ENCODE results near the gene SHC1. TPM values are rescaled to one million over a fixed set of nuclear protein-coding genes. Genes with fewer than 3 reads are reported as not detected.
"Not testable (repeated sequence)": the region's sequence is repeated elsewhere in the genome, so short reads cannot be mapped to it uniquely, and the experiment has no call there.

The SHC1 gene
- polyA plus RNA-seq, 1 donor: 67.4 TPM

DNA sequence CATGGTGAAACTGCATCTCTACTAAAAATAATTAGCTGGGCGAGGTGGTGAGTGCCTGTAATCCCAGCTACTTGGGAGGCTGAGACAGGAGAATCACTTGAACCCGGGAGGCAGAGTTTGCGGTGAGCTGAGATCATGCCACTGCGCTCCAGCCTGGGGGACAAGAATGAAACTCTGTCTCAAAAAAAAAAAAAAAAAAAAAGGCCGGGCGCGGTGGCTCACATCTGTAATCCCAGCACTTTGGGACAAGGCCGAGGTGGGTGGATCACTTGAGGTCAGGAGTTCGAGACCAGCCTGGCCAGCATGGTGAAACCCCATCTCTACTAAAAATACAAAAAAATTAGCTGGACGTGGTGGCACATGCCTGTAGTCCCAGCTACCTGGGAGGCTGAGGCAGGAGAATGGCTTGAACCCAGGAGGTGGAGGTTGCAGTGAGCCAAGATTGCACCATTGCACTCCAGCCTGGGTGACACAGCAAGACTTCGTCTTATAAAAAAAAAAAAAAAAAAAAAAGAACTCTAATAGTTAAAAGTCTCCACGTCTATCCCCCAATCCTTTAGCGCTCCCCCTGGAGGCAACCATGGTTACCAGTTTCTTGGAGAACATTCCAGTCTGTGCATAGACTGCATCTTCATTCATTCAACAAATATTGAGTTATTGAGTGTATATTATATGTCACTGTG is 24.9 kb upstream of the SHC1 start:
- DNase-seq (ENCODE audit: low read depth): not testable (repeated sequence)

DNA sequence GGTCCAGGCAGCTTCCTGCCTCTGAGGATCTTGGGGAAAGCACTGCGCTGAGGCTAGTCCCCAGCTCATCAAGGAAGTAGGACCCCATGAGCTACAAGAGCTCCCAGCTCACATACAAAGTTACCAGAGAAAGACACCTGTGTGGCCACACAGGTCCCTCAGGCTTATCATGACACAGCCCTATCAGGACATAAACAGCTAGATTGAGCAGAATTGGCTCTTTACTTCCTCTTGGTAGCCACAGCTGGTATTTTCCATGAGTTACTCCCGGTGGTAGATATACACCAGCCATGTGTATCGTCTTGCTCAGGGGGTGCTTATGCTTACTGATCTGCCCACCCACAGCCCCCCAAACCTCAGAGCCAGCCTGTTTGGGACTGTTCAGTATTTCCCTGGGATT is 24.0 kb upstream of the SHC1 start:
- DNase-seq (ENCODE audit: low read depth): no peak

DNA sequence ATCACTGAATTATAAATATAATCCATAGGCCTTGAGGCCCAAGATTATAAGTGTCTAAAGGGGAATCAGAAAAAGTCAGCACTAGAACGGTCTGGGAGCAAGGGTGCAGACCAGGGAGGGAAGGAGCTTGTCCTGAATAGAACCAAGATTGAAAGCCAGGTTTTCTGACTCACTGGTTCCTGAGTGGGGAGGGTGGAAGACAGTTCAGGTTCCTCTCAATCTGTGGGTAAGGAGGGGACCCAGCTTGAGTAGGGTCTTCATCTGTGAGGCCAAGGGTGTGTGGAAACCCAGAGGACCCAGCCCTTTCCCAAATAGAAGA is 23.7 kb upstream of the SHC1 start:
- DNase-seq (ENCODE audit: low read depth): no peak

DNA sequence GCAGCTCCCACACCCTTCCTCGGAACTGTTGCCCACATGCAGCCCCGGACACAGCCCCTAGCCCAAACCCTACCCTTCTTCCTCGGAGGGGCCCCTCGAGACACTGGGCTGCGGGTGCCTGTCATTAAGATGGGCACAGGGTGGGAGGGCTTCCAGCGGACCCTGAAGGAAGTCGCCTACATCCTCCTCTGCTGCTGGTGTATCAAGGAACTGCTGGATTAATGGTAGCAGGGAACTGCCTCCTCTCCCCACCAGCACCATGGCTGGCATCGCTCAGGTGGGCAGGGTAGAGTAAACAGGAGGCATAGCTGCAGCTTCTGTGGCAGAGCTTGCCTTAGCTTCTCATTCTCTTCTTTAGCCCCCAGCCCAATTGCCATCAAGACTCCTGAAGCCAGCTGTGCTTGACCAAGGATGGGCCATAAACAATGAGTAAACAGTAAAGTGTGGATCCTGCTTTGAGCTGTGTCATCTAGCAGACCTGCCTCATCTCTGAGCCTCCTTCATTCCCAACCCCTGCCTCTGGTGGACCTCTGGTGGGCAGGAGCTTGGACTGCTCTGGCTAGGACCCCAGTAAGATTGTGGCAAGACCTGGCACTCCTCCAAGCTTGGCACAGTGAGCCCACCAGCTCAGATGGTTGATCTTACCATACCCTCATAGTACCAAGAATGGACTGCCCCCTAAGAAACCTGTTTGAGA is 23.2 kb upstream of the SHC1 start, which contains the start of gene LENEP:
Gene LENEP (plus strand): TSS at position 15 of the 697 bp plus-strand sequence. CDS start 22 bp downstream, at position 37.
- DNase-seq (ENCODE audit: low read depth): no peak

DNA sequence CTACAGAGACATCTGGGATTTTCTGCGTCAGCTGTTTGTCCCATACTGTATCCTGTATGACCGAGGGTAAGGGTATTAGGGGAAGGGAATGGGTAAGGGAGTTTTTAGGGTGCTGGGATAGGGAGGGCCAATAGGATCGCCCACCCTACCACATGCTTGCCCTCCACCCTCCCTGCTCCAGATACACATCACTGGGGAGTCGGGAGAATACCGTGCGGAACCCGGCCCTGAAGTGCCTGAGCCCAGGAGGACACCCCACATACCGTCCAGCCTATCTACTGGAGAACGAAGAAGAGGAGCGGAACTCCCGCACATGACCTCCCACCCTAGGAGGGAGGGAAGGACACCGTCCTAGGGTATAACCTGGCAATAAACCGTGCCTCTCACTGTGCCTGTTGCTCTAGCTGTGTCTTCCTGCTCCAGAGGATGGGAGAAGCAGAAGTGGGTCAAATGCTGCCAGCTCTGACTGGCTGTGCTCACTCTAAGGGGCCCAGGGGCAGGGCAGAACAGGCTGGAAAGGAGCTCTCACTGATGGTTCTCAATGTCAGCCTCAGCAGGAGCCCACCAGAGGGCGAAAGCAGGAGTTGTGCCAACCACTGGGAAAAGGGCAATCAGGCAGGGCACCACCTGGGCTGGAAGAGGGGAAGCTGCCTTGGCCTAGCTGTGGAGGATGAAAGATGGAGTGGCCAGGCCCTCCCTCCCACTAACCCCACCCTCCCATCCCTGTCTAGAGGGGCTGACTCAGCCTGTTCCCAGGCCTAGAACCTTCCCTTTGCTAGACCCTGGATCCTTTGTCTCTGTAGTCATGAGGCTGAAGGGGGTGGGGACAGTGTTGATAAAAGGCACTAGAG is 22.4 kb upstream of the SHC1 start:
- DNase-seq (ENCODE audit: low read depth): no peak

DNA sequence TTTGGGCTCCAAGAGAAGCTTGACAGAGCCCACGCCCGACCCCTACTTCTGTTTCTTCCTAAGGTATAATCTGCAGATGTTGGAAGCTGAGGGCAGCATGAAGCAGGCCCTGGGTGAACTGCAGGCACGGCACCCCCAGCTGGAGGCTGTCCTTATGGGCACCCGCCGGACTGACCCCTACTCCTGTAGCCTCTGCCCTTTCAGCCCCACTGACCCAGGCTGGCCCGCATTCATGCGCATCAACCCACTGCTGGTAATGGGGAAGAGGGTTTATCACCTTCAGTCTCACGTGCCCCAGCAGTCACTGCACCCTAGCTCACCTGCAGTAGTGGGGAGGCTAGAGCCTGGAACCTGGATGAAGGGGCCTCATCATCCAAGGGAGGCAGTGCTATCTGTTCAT is 19.7 kb upstream of the SHC1 start:
- no peak for DNase-seq (ENCODE audit: low read depth)

DNA sequence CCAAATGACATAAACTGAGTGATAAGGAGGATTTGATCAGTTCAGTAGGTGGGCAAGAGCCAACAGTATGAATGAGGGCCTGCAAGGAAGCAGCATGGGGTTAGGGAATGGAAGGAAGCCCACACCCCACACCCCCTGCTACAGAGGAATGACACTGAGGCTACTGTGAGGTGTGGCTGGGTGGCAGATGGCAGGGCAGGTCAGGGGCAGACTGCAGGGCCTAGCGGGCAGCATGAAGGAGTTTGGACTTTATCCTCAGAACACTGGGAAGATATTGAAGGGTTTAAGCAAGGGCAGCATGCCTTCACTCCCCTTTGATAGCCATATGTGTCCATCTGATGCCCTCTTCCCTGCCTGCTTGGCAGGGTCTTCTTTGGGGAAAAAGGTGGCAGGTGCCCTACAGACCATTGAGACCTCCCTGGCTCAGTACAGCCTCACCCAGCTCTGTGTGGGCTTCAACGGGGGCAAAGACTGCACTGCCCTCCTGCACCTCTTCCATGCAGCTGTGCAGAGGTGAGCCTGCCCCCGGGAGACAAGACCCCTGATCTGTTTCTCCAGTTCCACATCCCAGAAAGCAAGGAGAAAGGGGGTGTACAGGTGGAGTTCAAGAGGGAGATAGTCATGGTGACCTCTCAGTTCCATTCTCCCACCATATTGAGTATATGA is 18.8 kb upstream of the SHC1 start:
- no peak for DNase-seq (ENCODE audit: low read depth)

DNA sequence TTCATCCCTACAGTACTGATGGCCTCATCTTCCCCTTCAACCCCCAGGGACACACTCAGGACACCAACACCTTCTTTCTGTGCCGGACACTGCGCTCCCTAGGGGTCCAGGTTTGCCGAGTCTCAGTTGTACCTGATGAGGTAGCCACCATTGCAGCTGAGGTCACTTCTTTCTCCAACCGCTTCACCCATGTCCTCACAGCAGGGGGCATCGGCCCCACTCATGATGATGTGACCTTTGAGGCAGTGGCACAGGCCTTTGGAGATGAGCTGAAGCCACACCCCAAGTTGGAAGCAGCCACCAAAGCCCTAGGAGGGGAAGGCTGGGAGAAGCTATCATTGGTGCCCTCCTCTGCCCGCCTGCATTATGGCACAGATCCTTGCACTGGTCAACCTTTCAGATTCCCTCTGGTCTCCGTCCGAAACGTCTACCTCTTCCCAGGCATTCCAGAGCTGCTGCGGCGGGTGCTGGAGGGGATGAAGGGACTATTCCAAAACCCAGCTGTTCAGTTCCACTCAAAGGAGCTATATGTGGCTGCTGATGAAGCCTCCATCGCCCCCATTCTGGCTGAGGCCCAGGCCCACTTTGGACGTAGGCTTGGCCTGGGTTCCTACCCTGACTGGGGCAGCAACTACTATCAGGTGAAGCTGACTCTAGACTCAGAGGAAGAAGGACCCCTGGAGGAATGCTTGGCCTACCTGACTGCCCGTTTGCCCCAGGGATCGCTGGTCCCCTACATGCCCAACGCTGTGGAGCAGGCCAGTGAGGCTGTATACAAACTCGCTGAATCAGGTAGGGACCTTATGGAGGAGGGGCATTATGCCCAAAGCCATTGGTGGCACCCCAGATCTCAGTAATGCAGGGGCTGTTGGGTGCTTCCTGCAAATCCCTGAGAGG is 17.8 kb upstream of the SHC1 start:
- DNase-seq (ENCODE audit: low read depth): no peak

DNA sequence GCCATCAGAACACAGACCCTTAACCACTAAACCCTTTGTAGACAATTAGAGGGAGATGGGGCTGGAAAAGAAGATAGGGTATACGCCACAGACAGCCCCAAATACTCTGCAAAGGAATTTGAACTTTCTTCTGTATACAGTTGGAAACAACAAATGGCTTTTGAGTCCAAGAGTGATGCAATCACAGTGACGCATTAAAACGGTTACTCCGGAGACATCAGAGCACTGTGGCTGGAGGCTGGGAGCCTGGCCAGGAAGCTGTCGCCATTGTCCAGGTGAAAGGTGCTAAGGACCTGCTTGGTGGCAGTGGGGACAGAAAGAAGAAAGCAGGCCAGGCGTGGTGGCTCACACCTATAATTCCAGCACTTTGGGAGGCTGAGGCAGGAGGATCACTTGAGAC is 16.8 kb upstream of the SHC1 start:
- no peak for DNase-seq (ENCODE audit: low read depth)

DNA sequence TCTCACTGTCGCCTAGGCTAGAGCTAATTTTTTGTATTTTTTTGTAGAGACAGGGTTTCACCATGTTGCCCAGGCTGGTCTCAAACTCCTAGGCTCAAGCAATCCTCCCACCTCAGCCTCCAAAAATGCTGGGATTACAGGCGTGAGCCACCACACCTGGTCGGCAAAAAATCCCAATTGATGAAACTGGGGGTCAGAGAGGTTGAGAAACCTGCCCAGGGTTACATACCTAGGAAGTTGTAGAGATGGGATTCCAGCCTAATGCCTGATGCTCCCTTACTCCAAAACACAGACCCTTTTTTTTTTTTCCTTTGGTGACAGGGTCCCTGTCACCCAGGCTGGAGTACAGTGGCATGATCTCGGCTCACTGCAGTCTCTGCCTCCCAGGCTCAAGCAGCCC is 16.2 kb upstream of the SHC1 start:
- DNase-seq (ENCODE audit: low read depth): not testable (repeated sequence)

DNA sequence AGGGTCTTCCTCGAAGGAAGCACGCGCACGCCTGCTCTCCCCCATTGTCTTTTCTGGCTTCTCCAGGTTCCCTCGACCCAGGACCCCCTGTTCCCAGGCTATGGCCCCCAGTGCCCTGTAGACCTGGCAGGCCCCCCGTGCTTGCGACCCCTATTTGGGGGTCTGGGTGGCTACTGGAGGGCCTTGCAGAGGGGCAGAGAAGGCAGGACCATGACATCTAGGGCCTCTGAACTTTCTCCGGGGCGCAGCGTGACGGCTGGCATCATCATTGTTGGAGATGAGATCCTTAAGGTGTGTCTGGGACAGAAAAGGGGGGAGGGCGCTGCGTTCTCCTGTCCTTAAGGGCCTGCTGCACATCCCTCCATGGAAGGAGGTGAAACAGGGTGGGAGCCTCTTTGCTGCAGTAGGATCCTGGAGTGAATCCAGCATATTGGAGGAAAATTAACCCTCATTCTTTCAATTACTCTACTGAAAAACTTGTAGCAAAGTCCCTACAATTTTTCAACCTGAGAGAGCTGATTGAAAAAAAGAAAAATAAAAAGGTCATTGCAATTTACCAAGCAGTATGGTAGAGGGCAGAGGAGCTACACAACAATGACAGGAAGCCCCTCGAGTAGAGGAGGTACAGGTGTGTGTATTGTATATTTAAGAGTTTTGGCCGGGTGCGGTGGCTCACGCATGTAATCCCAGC is 13.4 kb upstream of the SHC1 start:
- DNase-seq (ENCODE audit: low read depth): no peak

DNA sequence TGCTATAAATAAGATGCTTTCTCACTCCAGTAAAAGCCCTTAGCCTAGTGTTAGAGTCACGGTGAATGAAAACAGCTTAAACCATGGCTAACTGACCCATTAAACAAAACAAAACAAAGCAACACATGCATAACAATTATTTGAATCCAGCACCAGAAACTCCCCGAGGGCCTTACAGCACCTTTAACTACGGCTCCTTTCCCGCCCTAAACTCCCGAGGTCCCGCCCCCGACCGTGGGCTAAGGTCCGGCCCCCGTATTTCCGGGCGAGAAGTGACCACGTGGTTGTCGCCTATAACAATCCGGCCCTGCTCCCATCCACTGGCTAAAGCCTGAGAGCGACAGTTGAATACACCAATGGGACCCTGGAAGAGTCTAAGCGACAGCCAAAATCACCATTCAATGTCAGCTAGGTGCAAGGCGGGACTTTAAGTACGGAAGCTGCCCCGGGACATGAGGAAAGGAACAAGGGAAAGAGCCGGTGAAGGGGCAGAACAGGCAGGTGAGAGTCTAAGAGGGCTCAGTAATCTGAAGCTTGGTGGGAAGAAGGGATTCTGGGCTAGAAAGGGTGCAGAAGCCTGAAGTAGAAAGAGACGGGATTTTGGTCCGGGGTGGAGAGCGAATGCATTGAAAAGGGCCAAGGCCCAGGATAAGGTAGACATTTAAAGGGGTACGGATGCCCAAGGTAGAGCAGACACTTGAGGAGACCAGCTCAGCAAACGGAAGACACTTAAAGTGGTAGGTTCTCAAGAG is 12.5 kb upstream of the SHC1 start, which contains the start of gene FLAD1:
Gene FLAD1 (plus strand): TSS at position 448 of the 752 bp plus-strand sequence. CDS start 351 bp downstream, outside the sequence.
- peak; percentile 100 for DNase-seq (ENCODE audit: low read depth)

DNA sequence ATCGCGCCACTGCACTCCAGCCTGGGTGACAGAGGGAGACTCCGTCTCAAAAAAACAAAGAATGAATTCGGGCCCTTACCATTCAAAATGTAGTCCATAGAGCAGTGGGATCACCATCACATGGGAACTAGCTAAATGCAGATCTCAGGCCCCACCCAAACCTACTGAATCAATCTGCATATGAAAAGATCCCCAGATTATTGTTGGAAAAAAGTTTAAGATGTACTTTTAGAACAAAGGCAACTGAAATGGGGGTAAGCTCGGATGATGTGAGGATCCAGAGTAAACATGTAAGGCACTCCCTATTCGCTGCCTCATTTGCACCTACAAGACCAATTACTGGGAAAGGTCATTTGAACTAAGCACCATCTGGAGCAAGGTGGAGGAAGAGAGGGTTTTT is 11.8 kb upstream of the SHC1 start:
- DNase-seq (ENCODE audit: low read depth): no peak

DNA sequence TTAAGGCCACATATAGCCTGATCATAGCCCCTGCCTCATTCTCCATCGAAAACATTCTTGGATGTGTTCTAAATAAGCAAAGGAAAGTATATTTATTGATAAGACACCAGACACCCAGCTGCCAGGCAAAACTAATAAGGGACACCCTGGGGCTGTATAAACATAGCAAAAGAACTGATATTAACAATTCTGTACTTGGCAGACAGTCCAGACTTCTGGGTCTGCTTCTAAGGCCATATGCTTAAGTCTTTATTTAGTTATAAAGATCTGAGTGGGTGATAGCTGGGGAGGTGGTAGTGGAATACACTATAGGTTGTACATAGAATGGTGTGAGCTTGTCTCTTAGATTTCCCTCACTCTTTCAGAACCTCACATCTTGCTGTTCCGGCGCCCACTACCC is 7.8 kb upstream of the SHC1 start:
- DNase-seq (ENCODE audit: low read depth): no peak

DNA sequence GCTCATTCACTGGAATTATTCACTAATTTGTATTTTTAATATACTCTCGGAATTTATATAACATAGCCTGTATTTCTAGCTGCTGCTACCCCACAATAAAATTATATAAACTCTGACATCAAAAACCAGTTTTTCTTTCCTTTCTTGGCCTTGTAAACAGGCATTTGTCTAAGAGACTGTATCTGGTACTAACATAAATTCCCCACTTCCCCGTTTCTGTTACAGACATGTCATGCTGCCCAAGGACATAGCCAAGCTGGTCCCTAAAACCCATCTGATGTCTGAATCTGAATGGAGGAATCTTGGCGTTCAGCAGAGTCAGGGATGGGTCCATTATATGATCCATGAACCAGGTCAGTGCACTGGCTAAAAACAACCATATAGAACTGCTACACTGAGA is 7.2 kb upstream of the SHC1 start:
- DNase-seq (ENCODE audit: low read depth): not testable (repeated sequence)

DNA sequence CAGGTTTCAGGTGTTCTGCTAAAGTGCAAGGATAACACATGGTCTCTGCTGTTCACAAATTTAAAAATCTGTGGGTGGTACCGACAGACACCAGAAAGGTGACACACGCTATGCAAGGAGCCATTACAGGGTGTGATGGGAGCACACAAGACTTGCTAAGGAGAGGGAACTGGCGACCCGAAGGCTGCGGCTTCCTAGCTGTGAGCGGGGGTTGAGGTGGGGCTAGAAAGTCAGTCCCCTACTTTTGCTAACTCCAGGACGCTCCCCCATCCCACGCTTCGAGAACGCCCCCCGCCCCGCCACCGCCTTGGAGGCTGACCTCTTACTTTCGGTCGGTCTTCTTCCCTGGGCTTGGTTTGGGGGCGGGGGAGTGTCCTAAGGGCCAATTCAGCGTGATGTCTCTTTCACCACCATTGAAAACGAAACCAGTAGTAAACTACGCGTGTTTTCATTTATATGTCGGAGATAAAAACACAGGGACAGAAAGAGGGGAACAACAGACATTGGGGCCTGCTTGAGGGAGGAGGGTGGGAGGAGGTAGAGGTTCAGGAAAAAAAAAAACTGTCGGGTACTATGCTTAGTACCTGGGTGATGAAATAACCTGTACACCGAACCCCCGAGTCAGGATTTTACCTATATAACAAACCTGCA is 5.0 kb upstream of the SHC1 start:
- no peak for DNase-seq (ENCODE audit: low read depth)

DNA sequence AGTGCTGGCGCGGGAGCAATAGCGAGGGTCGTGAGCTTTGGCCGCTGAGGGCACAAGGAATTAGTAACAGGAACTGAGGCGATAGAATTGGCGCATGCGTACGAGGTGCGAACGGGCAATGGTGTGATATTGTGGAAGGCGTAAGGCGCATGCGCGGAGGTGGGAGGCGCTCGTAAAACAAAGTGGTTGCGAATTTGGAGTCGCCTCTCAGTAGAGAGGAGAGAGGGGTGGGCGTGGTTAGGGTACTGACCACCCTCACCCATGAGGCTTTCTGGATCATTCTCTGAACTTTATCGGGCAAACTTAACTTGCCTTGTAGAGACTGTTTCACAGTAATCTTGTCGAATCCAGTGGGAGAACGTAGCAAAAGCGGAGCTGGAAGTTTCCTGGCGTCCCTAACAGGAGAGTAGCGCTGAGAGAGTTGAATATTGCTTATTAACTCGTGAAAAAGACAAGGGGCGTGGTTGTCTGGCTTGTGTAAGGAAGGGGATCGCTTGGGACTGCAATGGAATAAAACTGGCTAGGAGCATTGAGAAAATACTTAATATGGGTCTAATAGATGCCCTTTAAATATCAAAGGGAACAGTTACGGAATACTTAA is 4.4 kb upstream of the SHC1 start:
- peak; percentile 97 for DNase-seq (ENCODE audit: low read depth)

DNA sequence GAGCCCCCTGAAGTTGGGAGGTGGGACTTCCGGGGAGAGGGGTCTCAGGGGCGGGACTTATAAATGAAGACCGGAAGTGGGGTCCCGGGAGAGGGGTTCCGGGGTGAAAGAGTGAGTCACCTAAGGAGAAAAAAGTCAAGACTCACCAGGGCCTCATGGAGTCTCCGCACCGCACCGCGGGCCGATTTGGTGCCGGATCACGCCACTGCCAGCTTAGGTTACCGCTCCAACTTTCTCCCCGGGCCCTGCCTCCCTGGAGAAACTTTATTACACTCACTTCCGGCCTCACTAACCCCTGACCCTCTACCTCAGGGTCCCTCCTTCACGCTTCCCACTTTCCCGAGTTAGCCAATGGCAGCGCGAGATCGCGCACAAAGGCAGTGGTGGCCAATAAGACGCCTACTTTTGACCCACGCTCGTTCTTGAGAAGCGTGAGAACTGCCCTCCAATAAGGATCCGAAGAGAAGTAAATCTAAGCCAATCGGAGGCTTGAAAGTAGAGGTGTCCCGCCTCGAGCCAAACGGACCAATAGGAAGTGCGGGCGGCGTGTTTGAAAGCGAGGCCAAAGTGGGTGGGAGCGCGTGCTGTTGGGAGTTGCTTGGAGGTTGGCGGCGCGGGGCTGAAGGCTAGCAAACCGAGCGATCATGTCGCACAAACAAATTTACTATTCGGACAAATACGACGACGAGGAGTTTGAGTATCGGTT is 3.7 kb upstream of the SHC1 start, which contains the start of gene CKS1B:
Gene CKS1B (plus strand): TSS at position 580 of the 706 bp plus-strand sequence. CDS start 65 bp downstream, at position 645.
- peak; percentile 100 for DNase-seq (ENCODE audit: low read depth)
